Measurements from ENCODE around the gene D2HGDH. TPM values are rescaled to one million over a fixed set of nuclear protein-coding genes. Genes with fewer than 3 reads are reported as not detected.

Gene D2HGDH
- total RNA-seq, 1 experiment from 2014 or later: 30.7 TPM

DNA sequence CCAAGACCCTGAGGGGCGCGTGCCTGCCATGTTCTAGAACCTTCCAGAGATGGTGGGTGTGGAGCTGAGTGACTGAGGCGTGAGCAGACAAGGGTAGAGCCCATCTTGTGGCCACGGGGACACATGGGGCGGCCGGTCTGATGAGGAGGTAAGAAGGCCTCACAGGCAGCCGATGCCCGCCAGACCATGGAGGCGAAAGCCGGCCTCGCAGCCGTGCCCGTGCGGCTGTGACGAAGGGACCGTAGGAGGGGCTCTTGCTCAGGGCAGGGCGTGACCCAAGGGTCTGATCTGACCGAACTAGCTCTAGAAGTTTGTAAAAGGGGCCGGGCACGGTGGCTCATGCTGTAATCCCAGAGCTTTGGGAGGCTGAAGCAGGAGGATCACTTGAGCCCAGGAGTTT is 19.6 kb downstream of the D2HGDH start:
- no peaks in the 10 kb centered on the region for H3K27me3 ChIP-seq (replicated peaks; ENCODE audit: insufficient read depth, low read depth, low read length, poor library complexity)
- H3K9me3 ChIP-seq (ENCODE audit: low read depth, low read length, poor library complexity, severe bottlenecking): no peaks in the 10 kb centered on the region
- no peaks in the 10 kb centered on the region for H3K4me1 ChIP-seq (ENCODE audit: insufficient read depth, low read length, poor library complexity, severe bottlenecking)
- H3K4me3 ChIP-seq (ENCODE audit: low read depth, low read length, poor library complexity, severe bottlenecking): no peak overlapping the region
- H3K36me3 ChIP-seq (ENCODE audit: insufficient read depth, low read length, poor library complexity, severe bottlenecking): peaks cover 13% of the 10 kb centered on the region
- no peak for DNase-seq (ENCODE audit: low spot score)
- no peak overlapping the region for H3K27ac ChIP-seq (ENCODE audit: low read depth, low read length, poor library complexity, severe bottlenecking)
- ChIA-PET CTCF (no interaction called here), POLR2A (ENCODE audit: low non-redundant PET) (no interaction called here)
- intact Hi-C loops (cut with micrococcal nuclease; ENCODE audit: unreplicated experiment): no loop called here
- no TSS peak for BruUV-seq (replicated peaks)
- TF ChIP-seq, protein P1, sequence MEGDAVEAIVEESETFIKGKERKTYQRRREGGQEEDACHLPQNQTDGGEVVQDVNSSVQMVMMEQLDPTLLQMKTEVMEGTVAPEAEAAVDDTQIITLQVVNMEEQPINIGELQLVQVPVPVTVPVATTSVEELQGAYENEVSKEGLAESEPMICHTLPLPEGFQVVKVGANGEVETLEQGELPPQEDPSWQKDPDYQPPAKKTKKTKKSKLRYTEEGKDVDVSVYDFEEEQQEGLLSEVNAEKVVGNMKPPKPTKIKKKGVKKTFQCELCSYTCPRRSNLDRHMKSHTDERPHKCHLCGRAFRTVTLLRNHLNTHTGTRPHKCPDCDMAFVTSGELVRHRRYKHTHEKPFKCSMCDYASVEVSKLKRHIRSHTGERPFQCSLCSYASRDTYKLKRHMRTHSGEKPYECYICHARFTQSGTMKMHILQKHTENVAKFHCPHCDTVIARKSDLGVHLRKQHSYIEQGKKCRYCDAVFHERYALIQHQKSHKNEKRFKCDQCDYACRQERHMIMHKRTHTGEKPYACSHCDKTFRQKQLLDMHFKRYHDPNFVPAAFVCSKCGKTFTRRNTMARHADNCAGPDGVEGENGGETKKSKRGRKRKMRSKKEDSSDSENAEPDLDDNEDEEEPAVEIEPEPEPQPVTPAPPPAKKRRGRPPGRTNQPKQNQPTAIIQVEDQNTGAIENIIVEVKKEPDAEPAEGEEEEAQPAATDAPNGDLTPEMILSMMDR (conservative IDR thresholded peaks at IDR 0.05; ENCODE audit: low read depth, low read length): no peak
- no peak for TF ChIP-seq EZH2 (IDR thresholded peaks at IDR 0.05; ENCODE audit: borderline replicate concordance, low read depth, low read length, poor library complexity, severe bottlenecking)

DNA sequence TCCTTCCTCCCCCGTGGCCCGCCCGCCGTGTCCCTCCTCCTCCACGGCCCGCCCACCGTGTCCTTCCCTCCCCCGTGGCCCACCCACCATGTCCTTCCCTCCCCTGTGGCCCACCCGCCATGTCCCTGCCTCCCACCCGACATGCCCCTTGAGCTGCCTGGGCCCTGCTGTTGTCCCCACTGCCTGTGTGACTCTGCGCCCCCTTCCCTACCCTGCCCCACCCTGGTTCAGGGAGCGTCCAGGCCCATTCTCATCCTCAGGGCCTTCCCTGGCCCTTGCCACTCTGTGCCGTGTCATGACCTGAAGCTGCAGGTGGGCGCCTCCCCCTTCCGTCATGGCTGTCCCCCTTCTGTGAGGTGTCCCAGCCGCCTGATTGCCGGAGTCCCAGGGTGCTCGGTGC is 20.7 kb downstream of the D2HGDH start:
- CTCF ChIA-PET: no interaction called here
- no peak for DNase-seq (ENCODE audit: low spot score)
- no peak overlapping the region for H3K4me3 ChIP-seq (ENCODE audit: low read depth, low read length, poor library complexity, severe bottlenecking)
- intact Hi-C loops (cut with micrococcal nuclease; ENCODE audit: unreplicated experiment): no loop called here
- no peaks in the 10 kb centered on the region for H3K9me3 ChIP-seq (ENCODE audit: low read depth, low read length, poor library complexity, severe bottlenecking)
- peaks cover 24% of the 10 kb centered on the region for H3K36me3 ChIP-seq (ENCODE audit: insufficient read depth, low read length, poor library complexity, severe bottlenecking)
- no peak for TF ChIP-seq EZH2 (IDR thresholded peaks at IDR 0.05; ENCODE audit: borderline replicate concordance, low read depth, low read length, poor library complexity, severe bottlenecking)
- TF ChIP-seq, protein P1 (conservative IDR thresholded peaks at IDR 0.05; ENCODE audit: low read depth, low read length): no peak
- no peak overlapping the region for H3K27ac ChIP-seq (ENCODE audit: low read depth, low read length, poor library complexity, severe bottlenecking)
- H3K27me3 ChIP-seq (replicated peaks; ENCODE audit: insufficient read depth, low read depth, low read length, poor library complexity): no peaks in the 10 kb centered on the region
- POLR2A ChIA-PET (ENCODE audit: low non-redundant PET): no interaction called here
- BruUV-seq (replicated peaks): no TSS peak
- H3K4me1 ChIP-seq (ENCODE audit: insufficient read depth, low read length, poor library complexity, severe bottlenecking): no peaks in the 10 kb centered on the region

DNA sequence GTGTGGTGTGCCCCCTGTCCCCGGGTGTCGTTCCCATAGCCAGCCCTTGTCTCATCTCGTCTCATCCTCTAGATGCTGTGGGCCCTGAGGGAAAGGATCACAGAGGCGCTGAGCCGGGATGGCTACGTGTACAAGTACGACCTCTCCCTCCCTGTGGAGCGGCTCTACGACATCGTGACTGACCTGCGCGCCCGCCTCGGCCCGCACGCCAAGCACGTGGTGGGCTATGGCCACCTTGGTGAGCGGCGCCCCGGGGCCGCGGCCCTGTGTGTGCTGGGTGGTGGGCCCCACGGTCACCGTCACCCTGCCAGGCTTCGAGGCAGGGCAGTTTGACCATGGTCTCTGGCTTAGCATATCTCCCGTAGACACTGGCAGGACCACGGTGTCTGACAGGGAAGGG is 21.3 kb downstream of the D2HGDH start:
- Histone ChIP-seq H3K36me3 (ENCODE audit: insufficient read depth, low read length, poor library complexity, severe bottlenecking) (peaks cover 30% of the 10 kb centered on the region), H3K27ac (ENCODE audit: low read depth, low read length, poor library complexity, severe bottlenecking) (no peak overlapping the region), H3K4me1 (ENCODE audit: insufficient read depth, low read length, poor library complexity, severe bottlenecking) (no peaks in the 10 kb centered on the region), H3K9me3 (ENCODE audit: low read depth, low read length, poor library complexity, severe bottlenecking) (no peaks in the 10 kb centered on the region), H3K4me3 (ENCODE audit: low read depth, low read length, poor library complexity, severe bottlenecking) (no peak overlapping the region), H3K27me3 (replicated peaks; ENCODE audit: insufficient read depth, low read depth, low read length, poor library complexity) (no peaks in the 10 kb centered on the region)
- DNase-seq (ENCODE audit: low spot score): no peak
- BruUV-seq (replicated peaks): no TSS peak
- ChIA-PET CTCF (no interaction called here), POLR2A (ENCODE audit: low non-redundant PET) (no interaction called here)
- TF ChIP-seq EZH2 (IDR thresholded peaks at IDR 0.05; ENCODE audit: borderline replicate concordance, low read depth, low read length, poor library complexity, severe bottlenecking): no peak
- TF ChIP-seq, protein P1 (conservative IDR thresholded peaks at IDR 0.05; ENCODE audit: low read depth, low read length): no peak
- intact Hi-C loops (cut with micrococcal nuclease; ENCODE audit: unreplicated experiment): no loop called here
